ENCODE measurements around the gene EMILIN1. TPM values are rescaled to one million over a fixed set of nuclear protein-coding genes. Genes with fewer than 3 reads are reported as not detected.

EMILIN1 gene
- total and polyA plus RNA-seq, 2 donors (not counting 1 experiment from before 2014, with no cell fraction given) = 46.8 to 187 TPM

- H2AFZ ChIP-seq (ENCODE audit: low read length) = no peak overlapping the region
- H4K20me1 ChIP-seq (ENCODE audit: control insufficient read depth, extremely low read depth, insufficient read depth, low read length) = no peaks in the 10 kb centered on the region
- peaks cover 13% of the 10 kb centered on the region for H3K4me1 ChIP-seq (ENCODE audit: control insufficient read depth, extremely low read depth, insufficient read depth, low read length)
- no peak overlapping the region for H3K9ac ChIP-seq (ENCODE audit: insufficient read depth, low read length)
- H3K27ac ChIP-seq (ENCODE audit: insufficient read depth, low read length) = no peak overlapping the region
- H3K4me2 ChIP-seq (ENCODE audit: extremely low read depth, insufficient read depth, low read length) = no peak overlapping the region
- peaks cover 28% of the 10 kb centered on the region for H3K79me2 ChIP-seq (ENCODE audit: control insufficient read depth, insufficient read depth, low read length)
- TF ChIP-seq CTCF (conservative IDR thresholded peaks at IDR 0.05 in 1 of 2, IDR thresholded peaks at IDR 0.05 in 1 of 2; ENCODE audit: low read depth in 1 of 2, low read length in 2 of 2) (no peak), EZH2 (IDR thresholded peaks at IDR 0.05; ENCODE audit: low read length, missing control alignments) (no peak)
- H3K36me3 ChIP-seq (ENCODE audit: control insufficient read depth, insufficient read depth, low read length) = peaks cover 18% of the 10 kb centered on the region
- no peaks in the 10 kb centered on the region for H3K9me3 ChIP-seq (ENCODE audit: control insufficient read depth, insufficient read depth, low read depth, low read length)
- DNase-seq (ENCODE audit: low read depth in 2 of 2) = no peak
- no peaks in the 10 kb centered on the region for H3K27me3 ChIP-seq (ENCODE audit: control insufficient read depth, insufficient read depth, low read length)
- no peak overlapping the region for H3K4me3 ChIP-seq (replicated peaks in 1 of 4; ENCODE audit: control extremely low read depth in 1 of 4, insufficient read depth in 1 of 4, low read depth in 3 of 4, low read length in 4 of 4)
Observed at GRCh38 chr2:27083410-27084296, 5.2 kb downstream of the EMILIN1 start.

GRCh38 chr2:27084297-27085061 lies 6.1 kb downstream of the EMILIN1 start:
- no peak overlapping the region for H3K4me2 ChIP-seq (ENCODE audit: extremely low read depth, insufficient read depth, low read length)
- no peak overlapping the region for H3K4me3 ChIP-seq (replicated peaks in 1 of 4; ENCODE audit: control extremely low read depth in 1 of 4, insufficient read depth in 1 of 4, low read depth in 3 of 4, low read length in 4 of 4)
- DNase-seq (ENCODE audit: low read depth in 2 of 2) = no peak
- H3K9ac ChIP-seq (ENCODE audit: insufficient read depth, low read length) = no peak overlapping the region
- no peaks in the 10 kb centered on the region for H3K27me3 ChIP-seq (ENCODE audit: control insufficient read depth, insufficient read depth, low read length)
- no peak overlapping the region for H3K27ac ChIP-seq (ENCODE audit: insufficient read depth, low read length)
- H3K9me3 ChIP-seq (ENCODE audit: control insufficient read depth, insufficient read depth, low read depth, low read length) = no peaks in the 10 kb centered on the region
- H3K36me3 ChIP-seq (ENCODE audit: control insufficient read depth, insufficient read depth, low read length) = peaks cover 18% of the 10 kb centered on the region
- H2AFZ ChIP-seq (ENCODE audit: low read length) = no peak overlapping the region
- no peak for TF ChIP-seq EZH2 (IDR thresholded peaks at IDR 0.05; ENCODE audit: low read length, missing control alignments)
- TF ChIP-seq CTCF (conservative IDR thresholded peaks at IDR 0.05 in 1 of 2, IDR thresholded peaks at IDR 0.05 in 1 of 2; ENCODE audit: low read depth in 1 of 2, low read length in 2 of 2) = no peak
- H3K4me1 ChIP-seq (ENCODE audit: control insufficient read depth, extremely low read depth, insufficient read depth, low read length) = peaks cover 13% of the 10 kb centered on the region
- no peaks in the 10 kb centered on the region for H4K20me1 ChIP-seq (ENCODE audit: control insufficient read depth, extremely low read depth, insufficient read depth, low read length)
- H3K79me2 ChIP-seq (ENCODE audit: control insufficient read depth, insufficient read depth, low read length) = peaks cover 19% of the 10 kb centered on the region

GRCh38 chr2:27085062-27085672 lies 6.8 kb downstream of the EMILIN1 start:
- peaks cover 12% of the 10 kb centered on the region for H3K79me2 ChIP-seq (ENCODE audit: control insufficient read depth, insufficient read depth, low read length)
- H3K4me1 ChIP-seq (ENCODE audit: control insufficient read depth, extremely low read depth, insufficient read depth, low read length) = peaks cover 12% of the 10 kb centered on the region
- no peak for DNase-seq (ENCODE audit: low read depth in 2 of 2)
- no peak overlapping the region for H3K9ac ChIP-seq (ENCODE audit: insufficient read depth, low read length)
- TF ChIP-seq EZH2 (IDR thresholded peaks at IDR 0.05; ENCODE audit: low read length, missing control alignments) = no peak
- no peak for TF ChIP-seq CTCF (conservative IDR thresholded peaks at IDR 0.05 in 1 of 2, IDR thresholded peaks at IDR 0.05 in 1 of 2; ENCODE audit: low read depth in 1 of 2, low read length in 2 of 2)
- no peak overlapping the region for H2AFZ ChIP-seq (ENCODE audit: low read length)
- H3K27me3 ChIP-seq (ENCODE audit: control insufficient read depth, insufficient read depth, low read length) = no peaks in the 10 kb centered on the region
- peak overlapping the region; percentile 70 for H3K4me2 ChIP-seq (ENCODE audit: extremely low read depth, insufficient read depth, low read length)
- H3K27ac ChIP-seq (ENCODE audit: insufficient read depth, low read length) = no peak overlapping the region
- H4K20me1 ChIP-seq (ENCODE audit: control insufficient read depth, extremely low read depth, insufficient read depth, low read length) = no peaks in the 10 kb centered on the region
- peaks cover 18% of the 10 kb centered on the region for H3K36me3 ChIP-seq (ENCODE audit: control insufficient read depth, insufficient read depth, low read length)
- H3K4me3 ChIP-seq (replicated peaks in 1 of 4; ENCODE audit: control extremely low read depth in 1 of 4, insufficient read depth in 1 of 4, low read depth in 3 of 4, low read length in 4 of 4) = peak overlapping the region in 1 of 4 experiments; percentile 54
- H3K9me3 ChIP-seq (ENCODE audit: control insufficient read depth, insufficient read depth, low read depth, low read length) = no peaks in the 10 kb centered on the region

All from fibroblast of lung (primary cell).